ENCODE data around the gene GPR15LG.
"Not testable (repeated sequence)": the region's sequence is repeated elsewhere in the genome, so short reads cannot be mapped to it uniquely, and the experiment has no call there.

GRCh38 chr10:84171700-84172466 lies 1.7 kb upstream of the GPR15LG start:
- not testable (repeated sequence) for TF ChIP-seq CTCF (IDR thresholded peaks at IDR 0.05); EP300 (IDR thresholded peaks at IDR 0.05; ENCODE audit: low read depth); POLR2A (IDR thresholded peaks at IDR 0.05); POLR2AphosphoS5 (IDR thresholded peaks at IDR 0.05)
